SH-SY5Y (cell line): ENCODE results near the gene NRN1.

Source experiments
- GATA2 ChIP-seq: IDR thresholded peaks from 2 replicates; pipeline ENCODE4 v1.6.1; 2011; ENCODE audit warnings: mild to moderate bottlenecking, low read depth, low read length
- GATA3 ChIP-seq: IDR thresholded peaks from 2 replicates; pipeline ENCODE4 v1.6.1; 2011; ENCODE audit warnings: low read depth, mild to moderate bottlenecking, low read length, moderate library complexity

DNA sequence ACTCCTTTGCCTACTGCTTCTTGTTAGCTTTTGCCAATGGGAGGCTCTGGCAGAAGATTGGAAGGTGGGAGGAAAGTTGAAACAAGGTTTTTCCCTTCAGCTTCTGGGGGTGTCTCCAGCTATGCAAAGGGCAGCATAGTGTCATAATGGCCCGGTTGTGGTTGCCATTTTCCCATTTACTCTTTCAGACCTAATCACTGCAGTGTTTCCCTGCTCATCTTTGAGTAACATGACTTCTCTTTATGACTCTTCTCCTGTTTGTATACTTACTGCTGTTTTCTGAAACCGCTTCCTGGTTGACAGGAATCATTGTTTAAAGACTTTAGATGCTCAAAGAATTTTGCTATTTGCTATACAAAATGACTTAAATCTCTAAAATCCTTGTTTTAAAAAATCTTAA is 19.9 kb downstream of the NRN1 start:
- TF ChIP-seq GATA3 (no peak), GATA2 (no peak)
